OCI-M1 (cell line): ENCODE data around the gene TMEM168.
"Not testable (repeated sequence)": the region's sequence is repeated elsewhere in the genome, so short reads cannot be mapped to it uniquely, and the experiment has no call there.

Experiments
- DNase-seq: peaks from one replicate; lab custom pipeline; 2025; lab: John Stamatoyannopoulos, UW

Gene TMEM168

DNA sequence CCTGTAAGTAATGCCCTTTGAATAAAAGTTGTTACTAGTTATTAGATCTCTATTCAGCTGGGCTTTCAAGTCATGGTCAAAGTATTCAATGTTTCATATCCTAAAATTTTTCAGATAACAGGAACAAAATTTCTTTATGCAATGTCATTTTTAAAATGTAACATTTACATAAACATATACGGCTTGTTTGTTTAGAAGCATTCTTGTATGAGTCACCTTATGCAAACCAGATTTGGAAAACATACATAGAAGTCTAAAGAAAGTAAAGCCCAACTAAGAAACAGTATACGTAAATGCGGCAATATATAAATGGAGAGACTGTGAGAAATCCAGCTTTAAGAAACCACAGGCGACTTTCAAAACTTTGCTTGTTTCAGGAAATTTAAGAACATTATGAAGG, 10.5 kb downstream of the TMEM168 start:
- DNase-seq: no peak

GRCh38 chr7:112777406-112777805, 12.8 kb downstream of the TMEM168 start:
- DNase-seq: no peak

DNA sequence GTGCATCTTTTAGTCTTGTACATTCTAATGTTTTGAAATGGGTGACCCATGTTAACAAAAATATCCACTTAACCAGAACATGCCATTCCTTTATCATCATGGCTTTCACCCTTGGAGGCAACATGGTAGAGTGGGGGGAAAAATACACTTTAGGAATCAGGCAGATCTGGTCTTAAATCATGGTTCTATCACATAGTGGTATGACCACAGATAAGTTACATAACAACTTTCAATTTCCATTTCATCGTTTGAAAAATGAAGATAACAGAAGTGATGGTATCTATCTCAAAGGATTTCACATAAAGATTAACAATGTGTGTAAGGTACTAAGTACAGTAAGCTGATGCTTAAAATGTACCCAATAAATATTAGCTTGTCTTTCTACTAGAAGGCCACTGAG, 19.0 kb downstream of the TMEM168 start:
- no peak for DNase-seq

GRCh38 chr7:112770051-112770450, 20.1 kb downstream of the TMEM168 start:
- DNase-seq: no peak

DNA sequence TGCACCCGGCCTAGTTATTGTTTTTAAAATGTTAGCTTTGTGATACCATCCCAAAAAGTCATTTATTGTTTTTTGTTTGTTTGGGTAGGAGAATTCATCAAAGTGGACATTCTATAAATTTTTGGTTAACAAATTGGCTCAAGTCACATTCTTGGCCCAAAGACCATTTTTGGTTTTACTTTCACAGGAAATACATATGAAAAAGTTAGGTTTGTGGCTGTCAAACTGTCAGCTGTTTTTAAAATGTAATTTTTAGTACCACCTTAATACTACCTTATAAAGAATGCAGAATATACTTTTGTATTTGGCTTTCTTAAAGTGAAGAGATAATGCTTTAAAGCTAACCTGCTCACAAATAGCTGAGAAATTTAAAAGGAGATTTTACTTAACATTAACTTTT, 25.1 kb downstream of the TMEM168 start:
- DNase-seq: no peak

DNA sequence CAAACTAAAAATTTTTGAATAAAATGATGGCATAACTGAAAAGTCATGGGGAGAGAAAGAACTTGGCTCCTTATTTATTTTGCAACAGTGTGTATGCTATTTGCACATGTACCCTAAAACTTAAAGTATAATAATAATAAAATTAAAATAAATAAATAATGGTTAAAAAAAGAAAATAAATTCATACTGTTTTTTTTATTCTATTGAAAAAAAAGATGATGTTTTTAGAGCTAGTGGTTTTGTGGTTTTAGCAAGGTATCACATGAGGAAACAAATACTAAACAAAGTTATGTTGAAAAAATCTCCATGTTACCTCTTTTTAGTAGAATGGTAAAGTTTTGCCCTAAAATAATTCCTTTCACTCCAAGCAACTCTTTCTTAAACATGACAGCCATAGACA, 26.2 kb downstream of the TMEM168 start:
- no peak for DNase-seq

GRCh38 chr7:112763298-112763697, 26.9 kb downstream of the TMEM168 start:
- DNase-seq: no peak

- no peak for DNase-seq
Observed at GRCh38 chr7:112759905-112760304, 30.3 kb downstream of the TMEM168 start.

DNA sequence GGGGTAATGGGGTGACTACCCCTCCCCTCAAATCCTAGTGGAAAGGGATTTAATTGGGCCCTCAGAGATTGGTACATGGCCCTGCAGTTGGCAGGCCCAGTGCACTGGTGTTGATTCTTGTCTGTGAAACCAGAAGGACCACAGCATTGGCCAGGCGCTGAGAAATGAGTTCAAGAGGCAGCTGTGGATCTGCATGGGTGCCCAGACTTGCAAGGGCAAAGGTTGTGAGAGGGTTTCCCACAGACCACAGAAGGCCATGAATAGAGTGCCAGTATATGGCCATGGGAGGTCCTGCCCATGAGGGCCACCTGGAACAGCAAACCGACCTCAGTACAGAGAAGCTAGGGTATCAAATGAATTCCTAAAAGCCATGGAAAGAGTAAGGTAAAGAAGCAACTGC, 32.9 kb downstream of the TMEM168 start:
- DNase-seq: no peak

DNA sequence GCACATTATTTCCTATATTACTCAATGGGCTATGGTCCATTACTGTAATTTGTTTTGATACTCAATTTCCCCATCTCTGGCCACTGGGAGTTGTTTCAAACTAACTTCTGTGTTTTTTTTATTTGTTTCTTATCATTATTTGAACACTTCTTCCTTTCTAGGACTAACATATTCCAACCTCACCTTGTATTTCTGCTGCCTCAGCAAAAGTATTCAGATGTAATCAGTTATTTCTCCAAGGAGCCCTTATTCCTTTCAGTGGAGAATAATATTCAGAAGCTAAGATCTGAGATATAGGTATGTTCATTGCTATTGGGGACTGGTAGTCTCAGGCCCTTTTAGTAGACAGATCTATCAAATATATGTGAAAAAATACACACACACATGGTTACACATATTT, 36.9 kb downstream of the TMEM168 start:
- DNase-seq: no peak

GRCh38 chr7:112752576-112752975, 37.6 kb downstream of the TMEM168 start:
- DNase-seq: peak; percentile 64

GRCh38 chr7:112749775-112750174, 40.4 kb downstream of the TMEM168 start:
- DNase-seq: no peak

DNA sequence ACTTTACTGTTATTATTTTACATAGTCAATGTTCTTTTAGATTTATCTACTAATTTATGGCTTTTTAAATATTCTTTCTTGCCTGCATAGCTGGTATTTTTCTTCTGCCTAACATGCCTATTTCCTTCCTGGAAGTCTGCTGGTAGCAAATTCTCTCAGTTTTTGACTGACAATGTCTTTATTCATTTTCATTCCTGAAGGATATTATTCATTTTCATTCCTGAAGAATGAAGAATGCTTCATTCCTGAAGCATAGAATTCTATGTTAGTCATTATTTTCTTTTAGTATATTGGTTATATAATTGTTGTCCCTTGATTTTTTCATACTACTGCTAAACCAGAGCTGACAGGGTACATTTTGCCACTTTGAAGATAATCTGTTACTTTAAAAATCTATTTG, 41.8 kb downstream of the TMEM168 start:
- DNase-seq: no peak

- DNase-seq: no peak
Observed at GRCh38 chr7:112745635-112746034, 44.6 kb downstream of the TMEM168 start.

- no peak for DNase-seq
Observed at GRCh38 chr7:112744818-112745217, 45.4 kb downstream of the TMEM168 start.

DNA sequence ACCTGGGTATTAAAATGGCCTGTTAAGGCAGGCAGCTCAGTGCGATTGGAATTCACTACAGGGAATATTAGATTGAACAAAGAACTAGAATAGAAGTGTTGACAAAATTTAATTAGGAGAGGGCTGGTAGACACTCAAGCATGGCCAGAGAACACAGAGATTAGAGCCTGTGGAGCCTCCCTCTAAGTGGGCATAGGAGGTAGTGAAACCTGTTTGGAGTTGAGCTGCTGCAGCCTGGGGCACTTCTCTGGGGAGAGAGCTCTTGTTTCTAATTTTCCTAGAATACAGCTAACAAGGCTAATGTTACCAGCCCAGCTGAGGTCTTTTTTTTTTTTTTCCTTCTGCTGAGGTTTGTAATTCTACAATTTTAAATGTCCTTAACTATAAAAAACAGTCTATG, 46.4 kb downstream of the TMEM168 start:
- DNase-seq: no peak

- no peak for DNase-seq
Observed at GRCh38 chr7:112740667-112741066, 49.5 kb downstream of the TMEM168 start.

DNA sequence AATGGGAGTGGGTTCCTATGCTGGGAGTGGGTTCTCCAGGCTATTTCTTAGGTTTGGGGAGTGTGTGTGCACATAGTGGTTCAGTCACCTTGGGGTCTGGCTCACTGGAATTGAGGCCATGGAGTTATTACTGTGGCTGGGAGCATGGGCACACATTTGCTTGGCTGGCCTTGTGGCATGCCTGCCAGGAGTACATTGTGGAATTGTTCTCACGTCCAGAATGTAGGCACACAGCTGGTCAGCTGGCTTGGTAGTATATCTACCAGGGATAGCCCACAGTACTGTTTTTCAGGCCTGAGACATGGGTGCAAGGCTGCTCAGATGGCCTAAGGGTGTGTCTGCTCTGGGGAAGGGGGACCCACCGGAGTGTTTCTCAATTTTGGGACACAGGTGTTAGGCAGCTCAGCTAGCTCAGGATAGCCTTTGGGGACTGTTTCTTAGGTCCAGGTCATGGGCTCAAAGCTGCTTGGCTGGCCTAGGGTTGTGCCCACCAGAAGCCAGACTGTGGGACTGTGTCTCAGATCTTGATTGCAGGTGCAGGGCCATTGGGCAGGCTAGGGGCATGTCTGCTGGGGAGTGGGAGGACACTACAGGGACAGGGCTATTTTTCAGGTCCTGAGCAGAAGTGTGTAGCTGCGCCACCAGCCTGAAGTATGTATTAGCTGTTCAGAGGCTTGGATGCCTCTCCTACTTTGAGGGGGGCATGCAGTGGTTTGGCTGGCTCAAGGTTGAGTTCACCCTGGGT, 50.6 kb downstream of the TMEM168 start:
- DNase-seq: no peak

GRCh38 chr7:112735261-112735660, 54.9 kb downstream of the TMEM168 start:
- no peak for DNase-seq

GRCh38 chr7:112731324-112731723, 58.9 kb downstream of the TMEM168 start:
- not testable (repeated sequence) for DNase-seq

DNA sequence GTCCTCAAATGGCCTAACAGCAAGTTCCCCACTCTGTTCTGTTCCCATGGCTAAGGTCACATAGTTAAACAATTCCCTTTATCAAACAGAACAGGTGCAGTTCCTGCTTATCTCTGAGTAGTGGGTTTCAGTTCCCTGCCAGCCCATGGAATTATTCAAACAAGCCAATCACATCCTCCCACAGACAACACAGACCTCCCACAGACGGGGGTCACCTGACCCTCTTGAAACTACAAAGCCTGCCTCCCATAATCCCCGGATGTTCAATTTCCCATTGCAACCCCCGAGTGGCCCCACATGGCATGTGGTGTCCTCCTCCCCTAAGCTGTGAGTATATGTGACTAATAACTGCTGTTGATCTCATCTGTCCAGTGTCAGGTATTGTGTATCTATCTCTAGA, 64.1 kb downstream of the TMEM168 start:
- peak; percentile 42 for DNase-seq

DNA sequence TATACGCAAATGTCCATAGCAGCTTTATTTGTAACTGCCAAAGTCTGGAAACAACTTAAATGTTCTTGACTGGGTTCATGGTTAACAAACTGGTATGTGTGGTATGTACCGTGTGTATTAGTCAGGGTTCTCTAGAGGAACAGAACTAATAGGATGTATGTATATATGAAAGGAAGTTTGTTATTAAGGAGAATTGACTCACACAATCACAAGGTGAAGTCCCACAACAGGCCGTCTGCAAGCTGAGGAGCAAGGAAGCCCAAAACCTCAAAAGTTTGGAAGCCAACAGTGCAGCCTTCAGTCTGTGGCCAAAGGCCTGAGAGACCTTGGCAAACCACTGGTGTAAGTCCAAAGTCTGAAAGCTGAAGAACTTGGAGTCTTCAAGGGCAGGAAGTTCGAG, 66.8 kb downstream of the TMEM168 start:
- no peak for DNase-seq

DNA sequence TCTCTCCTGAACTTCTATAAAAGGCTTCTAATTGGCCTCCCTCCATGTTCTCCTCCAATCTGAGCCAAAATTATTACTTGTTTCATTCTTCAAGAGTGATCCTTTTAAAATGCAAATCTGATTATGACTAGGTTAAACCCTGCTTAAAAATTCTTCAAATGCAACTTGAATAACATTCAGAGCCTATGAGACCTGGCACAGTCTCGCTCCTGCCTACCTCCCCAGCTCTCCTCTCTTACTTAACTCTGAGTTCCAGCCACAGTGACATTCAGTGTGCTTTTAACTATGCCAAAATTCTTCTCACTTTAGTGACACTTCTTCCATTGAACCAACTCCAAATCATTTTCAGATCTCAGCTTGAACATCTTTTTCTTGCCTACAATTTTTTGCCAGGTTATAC, 68.8 kb downstream of the TMEM168 start:
- DNase-seq: no peak

DNA sequence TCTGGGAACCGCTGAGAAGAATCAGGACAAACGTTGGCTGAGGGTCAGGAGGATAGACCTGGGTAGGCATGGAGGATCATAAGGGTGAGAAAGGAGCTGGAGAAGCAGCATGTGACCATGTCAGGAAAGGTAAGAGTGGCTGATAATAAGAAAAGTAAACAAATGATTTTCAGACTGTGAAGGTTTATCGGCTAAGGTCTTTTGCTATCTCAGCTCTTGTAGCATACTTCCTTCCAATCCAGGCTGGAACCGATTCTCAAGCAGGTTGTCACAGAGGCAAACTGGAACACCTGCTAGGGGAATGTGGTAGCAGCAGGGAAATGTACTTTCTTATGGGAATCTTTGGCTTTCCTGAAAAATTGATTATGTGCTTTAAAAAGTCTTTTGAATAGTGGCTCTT, 74.7 kb downstream of the TMEM168 start:
- no peak for DNase-seq
